Measurements from ENCODE around the gene OR2D2. TPM values are rescaled to one million over a fixed set of nuclear protein-coding genes. Genes with fewer than 3 reads are reported as not detected.

The OR2D2 gene
- total RNA-seq, 1 experiment from 2014 or later = not detected

GRCh38 chr11:6841694-6842093, 50.6 kb downstream of the OR2D2 start:
- intact Hi-C loops (cut with micrococcal nuclease; ENCODE audit: unreplicated experiment) = no loop called here
- no peaks in the 10 kb centered on the region for H3K36me3 Mint-ChIP-seq (ENCODE audit: insufficient read depth, unreplicated experiment)
- peaks cover 9% of the 10 kb centered on the region for H3K9me3 Mint-ChIP-seq (ENCODE audit: low read depth, unreplicated experiment)
- no peak overlapping the region for H3K27ac Mint-ChIP-seq (ENCODE audit: unreplicated experiment)
- BruUV-seq (replicated peaks) = no TSS peak
- H3K27me3 Mint-ChIP-seq (ENCODE audit: unreplicated experiment) = peaks cover 31% of the 10 kb centered on the region
- peaks cover 5% of the 10 kb centered on the region for H3K4me1 Mint-ChIP-seq (ENCODE audit: low read depth, unreplicated experiment)
- no peak overlapping the region for H3K4me3 Mint-ChIP-seq (ENCODE audit: low read depth, unreplicated experiment)
- CTCF ChIA-PET = no interaction called here
- no peak for DNase-seq
- no peak for TF ChIP-seq CTCF (IDR thresholded peaks at IDR 0.05; ENCODE audit: unreplicated experiment)

Other genes with a start within 250 kb of the OR2D2 start
- gene DCHS1, start 236.7 kb downstream of the OR2D2 start, total RNA-seq (2022) = 0.02 TPM in 1 of 2 replicates, not detected in the other
- 78.2 and 84.0 TPM in 2 replicates for gene MRPL17, start 209.2 kb downstream of the OR2D2 start, total RNA-seq (2022)
- not detected in 2 replicates for gene OR2AG2, start 120.5 kb downstream of the OR2D2 start, total RNA-seq (2022)
- gene OR2AG1, start 109.5 kb downstream of the OR2D2 start, total RNA-seq (2022) = not detected in 2 replicates
- gene OR6A2, start 92.8 kb downstream of the OR2D2 start, total RNA-seq (2022) = 0.09 TPM in 1 of 2 replicates, not detected in the other
- gene OR10A5, start 46.8 kb downstream of the OR2D2 start, total RNA-seq (2022) = not detected in 2 replicates
- gene OR10A2, start 29.4 kb downstream of the OR2D2 start, total RNA-seq (2022) = not detected in 2 replicates
- not detected in 2 replicates for gene OR10A4, start 15.9 kb downstream of the OR2D2 start, total RNA-seq (2022)
- gene OR2D3, start 28.5 kb upstream of the OR2D2 start, total RNA-seq (2022) = not detected in 2 replicates
- 1.2 and 1.6 TPM in 2 replicates for gene ZNF215, start 33.9 kb upstream of the OR2D2 start, total RNA-seq (2022)
- gene ZNF214, start 127.8 kb upstream of the OR2D2 start, total RNA-seq (2022) = 3.0 and 3.1 TPM in 2 replicates
- gene NLRP14, start 128.0 kb upstream of the OR2D2 start, total RNA-seq (2022) = not detected in 2 replicates
- not detected in 2 replicates for gene RBMXL2, start 196.5 kb upstream of the OR2D2 start, total RNA-seq (2022)

Measured in Calu3 (cell line).